GM23338 (cell line): ENCODE results near the gene ITGAV. TPM values are rescaled to one million over a fixed set of nuclear protein-coding genes. Genes with fewer than 3 reads are reported as not detected.

Experiments
- ATAC-seq: fragments of 200-7000 bp; cut with Tn5 transposase; 3 replicates; pipeline ENCODE4 v1.9.1; 2020
- DNase-seq: peaks from one replicate; pipeline ENCODE4 v3.0.0-alpha.2; 2015; ENCODE audit warnings: low spot score
- H2AFZ ChIP-seq: fragments of 200-600 bp; sonication (generic); 2 replicates; pipeline ENCODE4 v1.8.0; 2016; ENCODE audit warnings: antibody characterized with exemption, mild to moderate bottlenecking, moderate library complexity
- H3F3A ChIP-seq: fragments of 200-600 bp; sonication (generic); replicated peaks from 2 replicates; pipeline ENCODE4 v1.8.0; 2017; ENCODE audit warnings: antibody characterized with exemption, mixed run types, low read depth
- H3K27ac ChIP-seq: fragments of 200-600 bp; sonication (generic); 2 replicates; pipeline ENCODE4 v1.6.1; 2016; ENCODE audit warnings: low read depth
- H3K27me3 ChIP-seq: fragments of 200-600 bp; sonication (generic); 2 replicates; pipeline ENCODE4 v1.8.0; 2016; ENCODE audit warnings: mild to moderate bottlenecking, mixed run types, moderate library complexity; ENCODE audit not compliant: insufficient read depth
- H3K36me3 ChIP-seq: fragments of 200-600 bp; sonication (generic); 2 replicates; pipeline ENCODE4 v1.8.0; 2016; ENCODE audit warnings: mild to moderate bottlenecking; ENCODE audit not compliant: insufficient read depth
- H3K4me1 ChIP-seq: fragments of 200-600 bp; sonication (generic); 2 replicates; pipeline ENCODE4 v1.8.0; 2016; ENCODE audit warnings: mild to moderate bottlenecking, moderate library complexity; ENCODE audit not compliant: insufficient read depth
- H3K4me2 ChIP-seq: fragments of 200-600 bp; sonication (generic); 2 replicates; pipeline ENCODE4 v1.7.1; 2017; ENCODE audit warnings: mixed run types
- H3K4me3 ChIP-seq: fragments of 200-600 bp; sonication (generic); 2 replicates; pipeline ENCODE4 v1.6.1; 2016; ENCODE audit warnings: mixed run types
- H3K79me2 ChIP-seq: fragments of 200-600 bp; sonication (generic); replicated peaks from 2 replicates; pipeline ENCODE4 v1.8.0; 2017; ENCODE audit warnings: mild to moderate bottlenecking; ENCODE audit not compliant: insufficient read depth
- H3K9me2 ChIP-seq: fragments of 200-600 bp; sonication (generic); 2 replicates; pipeline ENCODE4 v1.8.0; 2017; ENCODE audit not compliant: insufficient read depth
- H4K20me1 ChIP-seq: fragments of 200-600 bp; sonication (generic); replicated peaks from 2 replicates; pipeline ENCODE4 v1.8.0; 2017; ENCODE audit warnings: mild to moderate bottlenecking; ENCODE audit not compliant: insufficient read depth
- H3K27ac Mint-ChIP-seq: 2 replicates; pipeline ENCODE4 v1.8.0; 2020; ENCODE audit warnings: inconsistent platforms, mild to moderate bottlenecking, moderate library complexity, mixed read lengths
- H3K27me3 Mint-ChIP-seq: 3 replicates; pipeline ENCODE4 v1.8.0; 2022; ENCODE audit warnings: low read depth, mild to moderate bottlenecking, moderate library complexity, mixed read lengths, inconsistent platforms; ENCODE audit not compliant: insufficient read depth, poor library complexity
- H3K36me3 Mint-ChIP-seq: 3 replicates; pipeline ENCODE4 v1.8.0; 2021; ENCODE audit warnings: low read depth, mild to moderate bottlenecking, inconsistent platforms, moderate library complexity, mixed read lengths
- H3K4me1 Mint-ChIP-seq: 3 replicates; pipeline ENCODE4 v1.8.0; 2020; ENCODE audit warnings: mild to moderate bottlenecking, inconsistent platforms, mixed read lengths
- H3K4me3 Mint-ChIP-seq: 3 replicates; pipeline ENCODE4 v1.8.0; 2021; ENCODE audit warnings: moderate library complexity, mild to moderate bottlenecking, inconsistent platforms, mixed read lengths
- H3K9me3 Mint-ChIP-seq: 3 replicates; pipeline ENCODE4 v1.8.0; 2020; ENCODE audit warnings: moderate library complexity, mild to moderate bottlenecking, inconsistent platforms, mixed read lengths
- CREB1 ChIP-seq: fragments of 250-450 bp; sonication (Bioruptor Pico); IDR thresholded peaks from 2 replicates; pipeline ENCODE4 v1.5.0; 2020; ENCODE audit warnings: low read depth, mild to moderate bottlenecking, moderate library complexity
- CTCF ChIP-seq, 2 experiments: fragments of 200-600 bp in 1 of 2; sonication (generic) in 1 of 2; conservative IDR thresholded peaks; 2 replicates each; pipeline versions ENCODE4 v1.5.1 to v1.6.1; 2016 to 2017; ENCODE audit warnings: antibody characterized with exemption in 2 of 2, low read depth in 2 of 2, mild to moderate bottlenecking in 2 of 2, moderate library complexity in 1 of 2
- EZH2 ChIP-seq: fragments of 200-600 bp; sonication (generic); IDR thresholded peaks from one replicate; pipeline ENCODE4 v1.8.0; 2017; ENCODE audit warnings: antibody characterized with exemption, mild to moderate bottlenecking, low read depth; ENCODE audit not compliant: unreplicated experiment
- JUNB ChIP-seq: IDR thresholded peaks from one replicate; pipeline ENCODE4 v1.6.1; 2016; ENCODE audit warnings: antibody characterized with exemption; ENCODE audit not compliant: unreplicated experiment
- NANOG ChIP-seq: IDR thresholded peaks from 2 replicates; pipeline ENCODE4 v1.6.1; 2016; ENCODE audit warnings: antibody characterized with exemption, borderline replicate concordance
- POLR2AphosphoS5 ChIP-seq: IDR thresholded peaks from 2 replicates; pipeline ENCODE4 v1.6.1; 2016; ENCODE audit warnings: antibody characterized with exemption, low read depth
- ZNF114 ChIP-seq: fragments of 250-450 bp; sonication (Bioruptor Pico); IDR thresholded peaks from 2 replicates; pipeline ENCODE4 v1.5.0; 2020; ENCODE audit warnings: mild to moderate bottlenecking, moderate library complexity
- ZNF331 ChIP-seq: fragments of 250-450 bp; sonication (Bioruptor Pico); IDR thresholded peaks from 2 replicates; pipeline ENCODE4 v1.5.0; 2020; ENCODE audit warnings: low read depth, mild to moderate bottlenecking, moderate library complexity
- polyA plus RNA-seq: library from polyadenylated mRNA; unstranded; fragments of >200 nt; fragmentation: Nextera tagmentation; extraction: Ambion mirVana; gene quantifications from 2 replicates; pipeline ENCODE4 v1.2.1, GENCODE V29; 2016
- total RNA-seq: library from RNA; depleted of rRNA; stranded (reverse); fragments of >200 nt; shearing (Covaris generic); gene quantifications from 2 replicates; pipeline ENCODE4 v1.2.3, GENCODE V29; 2014

Gene ITGAV
- total and polyA plus RNA-seq, 2 experiments from 2014 or later = 9.1 to 56.5 TPM

GRCh38 chr2:186560254-186560653 lies 29.6 kb upstream of the ITGAV start (continued):
- no peak for TF ChIP-seq CTCF (conservative IDR thresholded peaks at IDR 0.05; ENCODE audit: low read depth in 2 of 2)
- no peak for TF ChIP-seq EZH2
- TF ChIP-seq ZNF114 (CRISPR knock-in tag) = no peak

- Histone ChIP-seq H3K4me3 (no peak overlapping the region), H3F3A (no peaks in the 10 kb centered on the region), H4K20me1 (no peaks in the 10 kb centered on the region), H3K9me2 (no peaks in the 10 kb centered on the region), H3K4me1 (peaks cover 5% of the 10 kb centered on the region), H3K4me2 (no peak overlapping the region), H3K79me2 (no peaks in the 10 kb centered on the region), H3K36me3 (no peaks in the 10 kb centered on the region), H3K27ac (no peak overlapping the region), H3K27me3 (no peaks in the 10 kb centered on the region), H2AFZ (no peak overlapping the region)
- peak; percentile 32 for DNase-seq
- Mint-ChIP-seq H3K36me3 (peaks cover 5% of the 10 kb centered on the region; the same call in 1 of the 3 replicates), H3K4me1 (peaks cover 7% of the 10 kb centered on the region; the same call in 2 of the 3 replicates), H3K4me3 (no peak overlapping the region), H3K27ac (peak overlapping the region; percentile 20), H3K27me3 (no peaks in the 10 kb centered on the region), H3K9me3 (peaks cover 8% of the 10 kb centered on the region; the same call in 2 of the 3 replicates)
- no peak for ATAC-seq
- TF ChIP-seq EZH2 = no peak
- TF ChIP-seq JUNB = no peak
- TF ChIP-seq CTCF (conservative IDR thresholded peaks at IDR 0.05; ENCODE audit: low read depth in 2 of 2) = no peak
These were observed 28.2 kb upstream of the ITGAV start for GRCh38 chr2:186561467-186562208.

- H3K4me2 ChIP-seq = no peak overlapping the region
- H3K4me3 ChIP-seq = no peak overlapping the region
- no peaks in the 10 kb centered on the region for H3K36me3 ChIP-seq
- no peaks in the 10 kb centered on the region for H3K27me3 ChIP-seq
- no peak overlapping the region for H2AFZ ChIP-seq
- no peaks in the 10 kb centered on the region for H3K79me2 ChIP-seq
- peaks cover 5% of the 10 kb centered on the region for H3K4me1 ChIP-seq
- Mint-ChIP-seq H3K27me3 (no peaks in the 10 kb centered on the region), H3K36me3 (peaks cover 5% of the 10 kb centered on the region; the same call in 1 of the 3 replicates), H3K9me3 (peaks cover 8% of the 10 kb centered on the region; the same call in 2 of the 3 replicates), H3K27ac (no peak overlapping the region), H3K4me3 (no peak overlapping the region), H3K4me1 (peaks cover 7% of the 10 kb centered on the region; the same call in 2 of the 3 replicates)
- H4K20me1 ChIP-seq = no peaks in the 10 kb centered on the region
- no peak overlapping the region for H3K27ac ChIP-seq
- ATAC-seq (no peak), DNase-seq (no peak)
- H3F3A ChIP-seq = no peaks in the 10 kb centered on the region
- no peaks in the 10 kb centered on the region for H3K9me2 ChIP-seq
- TF ChIP-seq ZNF331 (no peak), ZNF114 (CRISPR knock-in tag) (no peak), JUNB (no peak), CREB1 (no peak), CTCF (conservative IDR thresholded peaks at IDR 0.05; ENCODE audit: low read depth in 2 of 2) (no peak), NANOG (no peak), POLR2AphosphoS5 (no peak)
These were observed 27.7 kb upstream of the ITGAV start for GRCh38 chr2:186562209-186562578.
